GM23248 (cell line): Measurements from ENCODE around the gene PTPN14.

Experiments
- EZH2 ChIP-seq: fragments of 200-600 bp; sonication (generic); IDR thresholded peaks from 2 replicates; pipeline ENCODE4 v1.6.1; 2018; ENCODE audit warnings: antibody characterized with exemption, mild to moderate bottlenecking; ENCODE audit not compliant: insufficient read depth, poor library complexity, severe bottlenecking
- EZH2phosphoT487 ChIP-seq: fragments of 200-600 bp; sonication (generic); IDR thresholded peaks from 2 replicates; pipeline ENCODE4 v1.6.1; 2018; ENCODE audit warnings: antibody characterized with exemption, moderate library complexity, mild to moderate bottlenecking, low read depth; ENCODE audit not compliant: insufficient read depth

DNA sequence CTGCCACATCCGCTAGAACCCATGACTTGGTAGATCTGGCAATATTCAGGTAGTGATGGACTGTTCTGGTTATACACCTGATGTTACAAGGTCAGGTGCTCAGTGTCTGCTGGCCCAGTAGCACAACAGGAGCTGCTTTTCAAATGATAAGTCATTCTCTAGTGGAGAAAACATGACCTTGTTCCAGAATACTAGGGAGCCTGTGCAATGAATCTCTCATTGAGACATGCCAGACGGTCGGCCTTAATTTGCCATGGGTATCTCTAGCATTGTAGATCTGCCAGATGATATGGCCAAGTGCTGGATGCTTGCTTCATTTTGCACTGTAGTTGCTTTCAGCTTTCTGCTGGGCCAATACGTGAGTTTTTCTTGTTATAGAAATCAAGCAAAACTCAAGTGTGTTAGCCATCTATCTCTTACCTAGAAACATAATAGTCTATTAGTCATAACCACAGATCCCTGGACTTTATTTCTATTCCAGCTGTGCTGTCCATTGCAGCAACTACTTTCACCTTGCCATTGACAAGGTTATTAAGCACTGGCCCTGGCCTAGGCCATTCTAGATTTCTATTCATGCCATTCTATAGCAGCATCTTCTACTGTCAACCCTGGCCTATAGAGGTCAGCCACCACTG lies 37.7 kb upstream of the PTPN14 start:
- TF ChIP-seq EZH2 (no peak), EZH2phosphoT487 (no peak)
